Measurements from ENCODE around the gene TANK.
"Not testable (repeated sequence)": the region's sequence is repeated elsewhere in the genome, so short reads cannot be mapped to it uniquely, and the experiment has no call there.

TANK gene

GRCh38 chr2:161279230-161279815 lies 119.1 kb downstream of the TANK start:
- not testable (repeated sequence) for DNase-seq

- not testable (repeated sequence) for DNase-seq
Observed at GRCh38 chr2:161280906-161281323, 120.7 kb downstream of the TANK start.

GRCh38 chr2:161281615-161282310 lies 121.5 kb downstream of the TANK start:
- DNase-seq, result not testable (repeated sequence)

- DNase-seq, result not testable (repeated sequence)
Observed at GRCh38 chr2:161282311-161282644, 122.0 kb downstream of the TANK start.

- no peak for DNase-seq
Observed at GRCh38 chr2:161283926-161284325, 123.7 kb downstream of the TANK start.
